Activated CD4-positive, CD25-positive, alpha-beta regulatory T cell treated with anti-CD3 and anti-CD28 coated beads, Interleukin-2, amount 50 U/mL, for 16 hours (primary cell): ENCODE results near the gene PLXNB1.
A peak's percentile ranks its signal among the peaks of the same experiment; 100 is the strongest.
"Not testable (repeated sequence)": the region's sequence is repeated elsewhere in the genome, so short reads cannot be mapped to it uniquely, and the experiment has no call there.

Experiments
- DNase-seq: peaks from one replicate; pipeline ENCODE4 v3.0.0-alpha.2; 2020; ENCODE audit warnings: low read depth, low spot score

The PLXNB1 gene

DNA sequence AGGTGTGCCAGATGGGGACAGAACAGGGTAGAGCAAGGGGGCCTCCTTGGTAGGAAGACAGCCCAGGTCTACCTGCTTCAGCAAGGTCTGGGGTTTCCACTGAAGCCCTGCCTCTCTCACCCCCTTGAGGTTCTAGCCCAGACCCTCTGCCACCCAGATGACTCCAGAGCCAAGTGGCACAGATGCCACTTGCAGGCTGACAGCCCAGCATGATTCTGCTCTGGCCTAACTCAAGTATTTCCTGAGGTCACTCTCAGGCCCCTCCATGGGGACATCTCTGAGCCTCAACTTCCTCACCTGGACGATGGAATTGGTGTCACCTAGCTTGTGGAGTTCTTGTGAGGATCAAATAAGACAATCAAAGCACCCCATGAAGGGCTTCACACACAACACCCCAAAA lies 23.9 kb downstream of the PLXNB1 start:
- no peak for DNase-seq

DNA sequence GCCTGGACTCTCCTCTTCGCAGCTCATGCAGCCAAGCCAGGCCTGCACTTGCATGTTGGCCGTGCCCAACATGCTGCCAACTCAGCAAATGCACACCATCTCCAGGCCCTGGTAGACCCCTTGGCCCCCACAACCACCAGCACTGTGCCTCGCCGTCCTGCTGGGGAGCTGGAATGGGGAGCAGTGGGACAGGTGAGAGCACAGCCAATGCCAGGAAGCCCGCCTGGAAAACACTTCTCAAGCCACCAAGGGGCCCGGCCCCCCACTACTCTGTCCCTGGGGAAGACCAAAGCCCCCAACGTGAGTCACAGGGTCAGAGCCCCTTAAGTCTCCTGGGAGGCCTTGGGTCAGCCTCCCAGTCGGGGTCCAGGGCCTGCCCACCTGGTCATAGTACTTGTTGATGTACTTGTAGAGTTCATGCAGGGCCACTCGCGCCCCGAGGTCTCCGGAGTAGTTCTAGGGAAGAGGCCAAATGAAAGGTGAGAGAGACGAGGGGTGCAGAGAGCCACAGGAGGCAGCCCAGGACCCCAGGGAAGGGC lies 24.5 kb downstream of the PLXNB1 start:
- DNase-seq = no peak

DNA sequence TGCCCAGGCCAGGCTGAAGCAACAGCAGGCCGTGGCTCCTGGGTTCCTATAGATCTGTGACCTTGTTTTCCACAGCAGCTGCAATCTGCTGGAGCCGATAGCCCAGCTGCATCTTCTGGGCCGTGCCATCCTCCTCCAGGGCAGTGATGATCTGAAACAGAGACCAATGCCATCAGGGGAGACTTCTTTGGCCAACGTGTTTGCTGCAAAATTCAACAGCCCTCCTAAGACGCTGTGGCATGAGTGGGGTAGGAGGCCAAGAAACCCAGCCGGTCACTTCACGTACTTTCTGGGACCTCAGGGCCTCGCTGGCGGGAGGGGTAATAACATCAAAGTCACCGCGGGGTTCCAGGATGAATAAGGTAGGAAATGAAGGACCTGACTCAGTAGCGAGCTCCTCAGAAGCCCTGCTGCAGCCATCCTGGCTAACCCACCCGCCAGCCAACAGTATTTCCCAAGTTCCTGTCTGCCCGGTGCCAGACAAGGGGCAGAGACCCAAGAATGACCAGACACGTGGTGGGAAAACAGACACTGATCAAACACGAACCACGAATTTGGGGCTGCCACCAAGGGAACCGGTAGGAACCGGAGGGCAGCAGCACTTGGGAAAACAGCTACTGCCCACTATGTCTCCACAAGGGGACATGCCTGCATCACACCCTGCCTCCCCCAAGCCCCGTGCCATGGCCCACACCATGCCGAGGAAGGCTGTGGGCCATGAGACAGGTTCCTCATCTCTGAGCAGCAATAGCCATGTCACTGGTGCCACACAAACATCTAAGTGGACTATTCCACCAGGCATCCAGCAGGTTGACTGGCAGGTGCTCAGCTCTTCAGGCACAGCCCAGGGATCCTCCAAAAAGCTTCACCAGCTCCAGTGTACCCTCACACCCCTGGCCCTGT lies 25.2 kb downstream of the PLXNB1 start:
- DNase-seq = no peak

DNA sequence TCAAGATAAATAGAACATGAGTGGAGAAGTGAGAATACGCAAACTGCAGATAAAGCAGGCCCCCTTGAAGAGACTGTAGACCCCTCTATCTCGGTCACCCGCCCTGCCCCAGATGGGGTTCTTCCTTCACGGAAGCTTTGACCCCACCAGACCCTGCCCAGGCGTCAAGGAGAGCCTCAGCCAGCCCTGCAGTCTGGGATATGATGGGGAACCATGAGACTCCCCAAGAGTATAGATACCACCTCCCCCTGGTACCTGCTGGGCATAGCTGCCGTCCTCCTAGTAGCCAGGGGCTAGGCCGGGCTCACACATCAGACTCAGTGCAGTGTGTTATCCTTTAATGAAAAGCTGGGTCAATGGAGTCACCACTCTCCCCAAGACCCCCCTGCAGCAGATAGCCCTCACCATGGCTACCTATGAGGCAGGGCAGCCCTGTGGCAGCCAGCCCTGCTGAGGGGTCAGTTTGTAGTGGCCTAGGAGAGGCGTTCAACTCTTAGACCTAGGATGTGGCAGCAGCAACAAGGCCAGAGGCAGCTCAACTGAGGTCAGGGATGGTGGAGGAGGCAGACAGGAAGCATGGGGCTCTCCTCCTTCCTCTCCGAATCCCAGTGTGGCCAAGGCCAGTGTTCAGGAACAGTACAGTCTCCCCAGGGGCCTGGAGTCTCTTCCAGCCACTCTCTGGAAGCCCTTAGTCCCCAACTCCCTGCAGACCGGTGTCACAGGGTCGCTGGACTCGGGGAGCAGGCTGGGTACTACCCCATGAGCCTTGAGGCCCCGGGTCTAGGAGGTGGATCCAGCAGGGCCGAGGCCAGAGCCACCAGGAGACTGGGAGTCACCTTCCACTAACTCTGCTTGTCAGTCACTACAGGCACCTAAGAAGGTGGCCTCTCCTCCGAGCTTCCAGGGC lies 26.1 kb downstream of the PLXNB1 start:
- no peak for DNase-seq

DNA sequence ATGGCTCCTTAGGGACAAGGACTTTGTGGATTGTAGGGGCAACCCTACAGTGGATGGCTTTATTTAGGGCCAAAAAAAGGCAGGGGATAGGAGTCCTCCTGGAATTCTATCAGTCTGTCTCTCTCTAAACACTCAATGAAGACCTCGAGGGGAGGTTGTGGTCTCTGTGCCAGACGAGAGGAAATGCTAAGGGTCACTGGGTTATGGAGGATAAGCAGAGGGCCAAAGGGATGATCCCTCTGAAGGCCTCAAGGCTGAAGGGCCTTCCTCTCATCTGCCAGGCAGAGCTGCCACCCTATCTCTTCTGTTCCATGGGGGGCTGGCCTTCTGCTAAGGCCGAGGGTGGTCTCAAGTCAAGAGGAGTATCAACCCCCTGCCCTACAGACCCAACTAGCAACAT lies 27.0 kb downstream of the PLXNB1 start:
- no peak for DNase-seq

DNA sequence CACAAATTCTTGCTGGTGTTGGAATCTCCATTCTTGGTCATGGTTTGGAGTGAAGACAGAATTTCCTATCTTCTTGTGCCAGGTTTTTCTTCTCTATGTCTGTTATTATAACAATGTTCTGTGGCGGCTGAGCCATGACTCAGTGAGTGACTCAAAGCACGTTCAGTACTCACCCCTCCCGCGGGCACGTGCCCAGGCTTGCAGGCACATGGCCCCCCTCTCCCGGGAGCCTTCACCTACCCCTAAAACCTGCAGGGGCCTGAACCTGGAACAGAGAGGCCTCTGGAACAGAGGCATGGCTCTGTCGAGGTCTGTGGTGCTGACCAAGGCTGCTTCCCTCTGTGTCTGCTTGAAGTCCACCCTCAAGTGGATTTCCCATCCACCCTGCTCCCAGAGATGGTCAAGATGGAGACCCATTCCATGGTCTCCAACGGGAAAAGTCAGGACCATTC lies 27.6 kb downstream of the PLXNB1 start:
- no peak for DNase-seq

DNA sequence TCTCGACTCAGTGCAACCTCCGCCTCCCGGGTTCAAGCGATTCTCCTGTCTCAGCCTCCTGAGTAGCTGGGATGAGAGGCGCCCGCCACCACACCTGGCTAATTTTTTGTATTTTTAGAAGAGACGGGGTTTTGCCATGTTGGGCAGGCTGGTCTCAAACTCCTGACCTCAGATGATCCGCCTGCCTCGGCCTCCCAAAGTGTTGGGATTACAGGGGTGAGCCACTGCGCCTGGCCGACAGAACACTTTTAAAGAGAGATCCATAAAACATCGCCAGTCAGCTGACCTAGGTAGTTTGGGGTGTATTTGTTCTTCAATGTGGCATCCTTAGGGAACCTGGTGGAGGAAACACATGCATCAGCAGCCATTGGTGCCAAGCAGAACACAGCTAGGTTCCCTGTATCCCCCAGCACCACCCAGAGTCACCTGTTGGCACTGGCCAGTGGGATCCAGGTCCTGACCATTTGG lies 28.4 kb downstream of the PLXNB1 start:
- DNase-seq = not testable (repeated sequence)

DNA sequence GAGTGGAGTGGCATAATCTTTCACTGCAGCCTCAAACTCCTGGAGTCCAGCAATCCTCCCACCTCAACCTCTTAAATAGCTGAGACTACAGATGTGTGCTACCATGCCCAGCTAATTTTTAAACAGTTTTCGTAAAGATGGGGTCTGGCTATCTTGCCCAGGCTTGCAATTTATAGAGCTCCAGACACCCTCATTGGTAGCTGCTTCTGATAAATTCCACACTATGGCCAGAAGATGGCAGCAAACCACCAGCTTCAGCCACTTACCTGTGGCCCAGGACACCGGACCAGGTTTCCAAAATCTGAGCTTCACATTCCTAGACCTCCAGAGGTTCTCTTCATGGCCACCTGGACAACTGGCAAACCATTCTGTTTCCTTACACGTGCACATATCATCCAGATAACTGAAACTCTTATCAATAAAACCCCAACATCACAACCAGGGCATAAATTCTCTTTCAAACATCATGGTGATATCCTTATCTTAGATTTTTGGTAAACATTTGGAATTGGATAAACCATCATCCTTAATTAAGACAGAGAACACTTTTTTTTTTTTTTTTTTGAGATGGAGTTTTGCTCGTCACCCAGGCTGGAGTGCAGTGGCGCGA lies 29.0 kb downstream of the PLXNB1 start:
- DNase-seq = peak; percentile 45

DNA sequence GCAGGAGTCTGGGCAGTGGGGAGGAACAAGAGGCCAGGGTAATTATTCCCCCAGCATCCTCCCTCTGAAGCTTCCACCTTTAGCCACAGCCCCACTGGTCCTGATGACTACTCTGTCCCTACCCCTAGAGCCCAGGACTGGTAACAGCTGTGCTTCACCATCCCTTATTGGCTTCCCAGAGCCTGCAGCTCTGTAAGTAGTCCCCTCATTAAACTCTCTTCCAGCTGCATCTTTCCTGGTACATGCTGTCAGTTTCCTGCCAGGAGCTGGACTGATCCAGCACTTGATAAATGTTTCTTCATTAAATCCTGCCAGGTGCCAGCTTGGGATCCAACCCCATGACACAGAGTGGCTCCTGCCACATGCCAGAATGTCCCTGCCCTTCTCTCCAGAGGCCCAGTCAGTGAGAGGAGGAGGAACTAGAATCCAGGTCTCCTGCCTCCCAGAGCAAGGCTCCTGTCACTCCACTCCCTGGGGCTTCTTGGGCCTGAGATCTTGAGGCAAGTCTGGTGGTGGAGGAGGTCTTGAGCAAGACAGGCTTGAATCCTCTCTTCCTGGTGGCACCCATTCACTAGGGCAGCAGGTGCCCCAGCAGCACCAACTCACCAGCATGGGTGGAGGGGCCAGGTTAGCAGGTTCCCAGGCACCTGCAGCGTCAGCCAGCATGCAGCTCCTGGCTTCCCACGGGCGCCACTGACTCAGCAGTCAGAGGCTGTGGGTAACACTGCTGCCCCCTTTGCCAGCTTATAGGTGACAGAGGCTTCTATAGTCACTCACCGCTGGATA lies 30.3 kb downstream of the PLXNB1 start:
- DNase-seq = no peak

DNA sequence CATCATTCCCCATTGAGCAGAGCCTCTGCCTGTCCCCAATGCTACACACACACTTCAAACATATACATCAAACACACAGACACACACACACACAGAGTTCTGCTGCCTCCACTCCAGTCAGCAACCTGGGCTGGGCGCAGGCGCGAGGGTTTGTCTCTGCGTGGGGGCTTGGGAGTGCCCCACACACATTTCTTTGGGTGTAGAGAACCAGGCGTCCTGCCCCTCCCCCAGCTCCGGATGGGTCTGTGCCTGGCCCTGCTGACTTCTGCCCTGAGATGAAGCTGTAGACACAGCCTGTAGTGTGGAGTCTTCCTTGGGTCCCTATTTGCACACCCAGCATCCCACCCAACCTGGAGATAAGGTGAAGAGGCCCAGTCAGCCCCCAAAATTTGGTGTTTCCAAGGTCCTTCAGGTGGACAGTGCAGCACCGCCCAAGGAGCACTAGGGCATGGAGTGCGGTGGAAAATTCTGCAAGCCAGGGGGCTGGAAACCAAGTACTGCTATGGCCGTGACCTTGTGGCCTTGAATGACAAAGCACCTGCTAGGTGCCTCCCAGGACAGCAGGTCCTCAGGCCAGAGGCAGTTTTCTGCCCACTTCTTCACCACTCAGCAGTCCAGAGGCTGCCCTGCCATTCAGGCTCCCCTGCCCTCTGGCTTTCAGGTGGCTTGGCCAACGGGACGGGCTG lies 31.0 kb downstream of the PLXNB1 start:
- no peak for DNase-seq

DNA sequence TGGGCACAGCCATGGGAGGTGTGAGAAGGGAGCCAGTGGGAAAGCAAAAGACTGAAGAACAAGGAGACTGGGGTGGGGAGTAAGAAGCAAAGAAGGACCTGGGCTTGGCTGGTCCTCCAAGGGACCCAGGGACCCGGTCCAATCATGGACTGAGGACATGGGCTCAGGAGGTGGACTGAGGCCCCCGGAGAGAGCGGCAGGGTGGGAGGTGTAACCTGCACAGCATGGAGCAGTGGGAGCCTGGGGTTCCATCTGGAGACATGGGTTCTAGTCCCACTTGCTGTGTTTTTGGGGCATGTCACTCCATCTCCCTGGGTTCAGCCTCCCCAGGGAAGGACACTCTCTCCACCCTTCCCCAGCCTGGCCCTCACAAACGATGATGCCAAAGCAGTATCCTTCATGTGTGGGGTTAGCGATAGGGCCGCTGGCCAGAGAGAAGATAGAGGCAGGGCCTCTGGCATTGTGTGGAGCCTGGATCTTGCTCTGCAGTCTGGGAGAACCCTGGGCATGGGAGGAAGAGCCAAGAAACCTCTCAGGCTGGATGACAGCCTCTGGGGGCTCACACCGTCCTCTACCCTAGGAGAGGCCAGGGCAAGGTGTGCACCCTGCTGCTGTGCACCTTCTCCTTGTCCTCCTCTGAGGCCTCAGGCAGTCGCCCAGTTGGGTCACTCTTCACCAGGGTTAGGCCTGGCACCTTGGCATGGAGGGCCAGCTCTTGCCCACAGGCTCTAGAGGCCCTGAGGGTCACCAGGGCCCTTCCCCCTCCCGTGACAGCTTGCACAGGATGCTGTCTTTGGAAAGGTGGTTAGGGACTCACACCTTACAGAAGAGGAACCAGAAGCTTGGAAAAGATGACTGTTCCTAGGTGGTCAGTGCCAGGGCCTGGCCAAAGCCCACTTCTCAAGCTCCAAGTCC lies 31.9 kb downstream of the PLXNB1 start:
- no peak for DNase-seq

DNA sequence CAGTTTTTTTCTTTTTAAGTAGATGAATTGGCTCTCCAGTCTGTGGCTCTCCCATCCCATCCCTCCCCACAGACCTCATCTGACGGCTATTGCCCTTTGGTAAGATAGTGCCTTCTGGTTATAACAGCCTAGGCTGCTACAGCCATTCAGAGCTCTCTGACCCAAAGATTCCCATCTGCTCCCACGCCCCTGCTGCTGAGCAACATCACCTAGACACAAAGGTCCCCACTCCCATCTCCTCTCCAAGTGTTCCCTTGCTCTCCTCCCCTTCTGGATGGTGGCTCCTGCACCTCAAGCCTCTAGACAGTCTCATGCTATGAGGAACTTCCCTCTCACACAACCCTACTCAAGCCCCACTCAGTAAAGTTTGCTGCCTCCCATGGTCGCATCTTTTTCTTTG lies 34.2 kb downstream of the PLXNB1 start:
- DNase-seq = no peak

DNA sequence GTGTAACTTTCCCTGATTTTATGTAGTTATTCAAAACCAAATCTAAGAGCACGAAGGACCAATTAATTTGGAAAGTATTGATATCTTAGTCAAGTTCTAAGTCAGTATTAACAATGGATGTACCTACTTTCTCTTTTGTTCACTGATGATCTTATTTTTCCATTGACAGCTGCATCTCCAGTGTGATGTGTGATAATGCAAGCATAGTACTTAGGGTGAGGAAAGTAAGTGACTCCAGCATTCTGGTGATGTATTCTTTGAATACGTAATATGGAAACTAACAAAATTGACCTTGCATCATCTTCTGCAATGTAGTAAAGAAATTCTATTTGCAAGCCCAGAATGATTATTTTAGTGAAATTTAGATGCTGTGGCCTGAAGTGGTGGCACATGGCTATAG lies 35.5 kb downstream of the PLXNB1 start:
- DNase-seq = no peak

DNA sequence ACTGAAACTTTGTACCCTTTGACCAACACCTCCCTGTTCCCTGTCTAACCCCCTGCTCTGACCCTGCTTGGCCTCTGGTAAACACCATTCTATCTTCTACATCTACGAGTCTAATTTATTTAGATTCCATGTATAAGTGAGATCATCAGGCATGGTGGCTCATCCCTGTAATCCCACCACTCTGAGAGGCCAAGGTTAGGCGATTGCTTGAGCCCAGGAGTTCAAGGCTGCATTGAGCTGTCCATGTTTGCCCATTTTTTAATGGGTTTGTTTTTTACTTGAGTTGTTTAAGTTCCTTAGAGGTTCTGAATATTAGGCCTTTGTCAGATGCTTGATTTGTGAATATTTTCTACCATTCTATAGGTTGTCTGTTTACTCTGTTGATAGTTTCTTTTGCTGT lies 40.9 kb downstream of the PLXNB1 start:
- DNase-seq = no peak

DNA sequence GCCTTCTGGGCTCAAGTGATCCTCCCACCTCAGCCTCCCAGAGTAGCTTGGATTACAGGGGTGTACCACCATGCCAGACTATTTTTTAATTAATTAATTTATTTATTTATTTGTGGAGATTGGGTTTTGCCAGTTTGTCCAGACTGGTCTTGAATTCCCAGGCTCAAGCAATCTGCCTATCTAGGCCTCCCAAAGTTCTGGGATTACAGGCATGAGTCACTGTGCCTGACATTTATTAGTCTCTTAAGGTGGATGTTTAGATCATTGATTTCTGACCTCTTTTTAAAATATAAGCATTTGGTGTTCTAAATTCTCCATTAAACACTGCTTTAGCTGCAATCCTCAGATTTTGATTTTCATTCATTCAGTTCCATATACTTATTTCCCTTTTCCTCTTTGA lies 42.3 kb downstream of the PLXNB1 start:
- no peak for DNase-seq

DNA sequence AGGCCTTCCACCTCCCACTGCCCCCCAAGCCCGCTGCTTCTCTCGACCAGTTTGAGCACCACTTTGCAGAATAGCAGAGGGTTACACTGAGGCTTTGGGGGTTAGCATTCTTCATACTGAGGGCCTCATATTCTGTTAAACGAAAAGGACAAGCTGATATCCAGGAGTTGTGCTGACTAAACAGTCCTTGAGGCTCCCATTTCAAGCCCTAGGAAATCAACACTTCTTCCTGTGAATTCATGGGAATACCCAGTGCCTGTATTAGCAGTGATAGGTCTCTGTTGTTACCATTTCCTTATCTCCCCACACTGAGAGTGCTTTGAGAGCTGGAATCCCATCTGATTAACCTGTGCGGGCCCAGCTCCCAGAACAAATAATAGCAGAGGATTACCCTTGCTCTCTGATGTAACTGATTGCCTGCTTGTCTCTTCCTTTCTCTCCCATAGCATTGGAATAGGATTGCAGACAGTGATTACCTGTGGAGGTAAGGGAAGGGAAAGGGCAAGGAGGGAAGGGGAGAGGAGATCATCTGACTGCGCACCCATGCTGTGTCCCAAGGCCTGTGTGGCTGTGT lies 56.9 kb downstream of the PLXNB1 start:
- no peak for DNase-seq

DNA sequence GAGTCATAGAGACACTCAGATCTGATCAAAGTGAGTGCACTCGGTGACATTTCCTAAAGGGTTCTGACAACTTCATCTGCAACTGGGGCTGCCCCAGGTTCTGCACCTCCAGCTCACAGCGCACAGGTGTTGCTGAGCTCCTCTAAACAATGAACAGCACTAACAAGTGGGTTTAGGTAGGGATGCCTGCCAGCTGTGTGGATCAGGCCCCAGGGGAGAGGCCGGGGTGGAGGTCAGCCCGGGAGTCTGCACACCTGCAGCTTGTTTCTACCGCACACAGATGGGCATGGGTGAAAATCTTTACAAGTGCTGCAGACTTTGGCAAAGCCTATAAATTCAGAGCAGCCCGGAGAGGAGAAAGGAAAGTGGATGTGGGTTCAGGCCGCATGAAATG lies 57.5 kb downstream of the PLXNB1 start:
- no peak for DNase-seq

DNA sequence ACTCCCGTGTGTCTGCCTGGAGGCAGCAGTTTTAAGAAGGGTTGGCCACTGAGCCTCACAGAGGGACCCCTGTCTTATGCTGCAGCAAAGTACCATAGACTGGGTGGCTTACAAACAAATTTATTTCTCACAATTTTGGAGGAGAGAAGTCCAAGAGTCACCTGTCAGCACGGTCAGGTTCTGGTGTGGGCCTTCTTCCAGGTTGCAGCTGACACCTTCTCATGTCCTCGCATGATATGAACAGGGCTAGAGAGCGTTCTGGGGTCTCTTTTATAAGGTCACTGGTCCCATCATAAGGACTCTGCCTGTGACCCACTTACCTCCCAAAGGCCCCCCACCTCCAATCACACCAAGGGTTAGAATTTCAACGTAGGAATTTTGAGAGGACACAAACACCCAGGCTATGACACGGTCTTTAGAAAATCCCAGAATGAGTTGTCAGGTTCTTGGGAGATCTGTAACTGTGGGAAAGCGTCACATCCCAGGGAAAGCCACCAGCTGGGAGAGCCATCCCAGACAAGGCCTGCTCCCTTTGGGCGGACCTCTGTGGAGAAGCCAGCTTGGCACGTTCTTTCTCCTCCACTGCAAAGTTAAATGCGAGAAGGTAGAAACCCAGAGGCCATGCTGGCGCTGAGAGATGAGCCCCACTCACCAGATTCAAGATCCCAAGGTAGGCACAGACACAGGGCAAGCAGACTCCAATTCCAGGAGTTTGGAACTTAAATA lies 58.1 kb downstream of the PLXNB1 start, which contains the start of gene FBXW12:
TSS of gene FBXW12 (plus strand) at position 569 of the 726 bp plus-strand sequence. CDS start 549 bp downstream, outside the sequence.
- DNase-seq = no peak
